ENCODE measurements around the gene CRB1. TPM values are rescaled to one million over a fixed set of nuclear protein-coding genes. Genes with fewer than 3 reads are reported as not detected.

Gene CRB1
- total RNA-seq, 2 donors from 2014 or later = 0.17 TPM; not detected in 1

- H3K36me3 ChIP-seq = no peaks in the 10 kb centered on the region
- TF ChIP-seq CTCF (IDR thresholded peaks at IDR 0.05) = no peak
- no peak for DNase-seq
- no peak overlapping the region for H3K27ac ChIP-seq
- H3K4me1 ChIP-seq = no peaks in the 10 kb centered on the region
- H3K4me3 ChIP-seq = no peak overlapping the region
- intact Hi-C loops (cut with DNase I) = no loop called here
- H3K9me3 ChIP-seq = no peaks in the 10 kb centered on the region
- no peak overlapping the region for H3K9ac ChIP-seq (ENCODE audit: low read depth in 2 of 2, low read length in 2 of 2)
- H3K27me3 ChIP-seq = no peaks in the 10 kb centered on the region
These were observed 15.1 kb upstream of the CRB1 start for GRCh38 chr1:197252973-197253372.

GRCh38 chr1:197254866-197255265 is 13.2 kb upstream of the CRB1 start:
- Histone ChIP-seq H3K36me3 (no peaks in the 10 kb centered on the region), H3K9ac (ENCODE audit: low read depth in 2 of 2, low read length in 2 of 2) (no peak overlapping the region), H3K4me3 (no peak overlapping the region), H3K27me3 (no peaks in the 10 kb centered on the region), H3K4me1 (no peaks in the 10 kb centered on the region), H3K9me3 (no peaks in the 10 kb centered on the region), H3K27ac (no peak overlapping the region)
- no peak for TF ChIP-seq CTCF (IDR thresholded peaks at IDR 0.05)
- DNase-seq = no peak
- intact Hi-C loops (cut with DNase I) = no loop called here

GRCh38 chr1:197264936-197265567 is 3.0 kb upstream of the CRB1 start:
- Histone ChIP-seq H3K9ac (ENCODE audit: low read depth in 2 of 2, low read length in 2 of 2) (no peak overlapping the region), H3K27ac (no peak overlapping the region), H3K4me3 (no peak overlapping the region), H3K36me3 (no peaks in the 10 kb centered on the region), H3K9me3 (no peaks in the 10 kb centered on the region), H3K4me1 (no peaks in the 10 kb centered on the region), H3K27me3 (no peaks in the 10 kb centered on the region)
- TF ChIP-seq CTCF (IDR thresholded peaks at IDR 0.05) = no peak
- intact Hi-C loops (cut with DNase I) = no loop called here
- DNase-seq = no peak

- intact Hi-C loops (cut with DNase I) = no loop called here
- Histone ChIP-seq H3K4me1 (no peaks in the 10 kb centered on the region), H3K4me3 (no peak overlapping the region), H3K9ac (ENCODE audit: low read depth in 2 of 2, low read length in 2 of 2) (no peak overlapping the region), H3K36me3 (no peaks in the 10 kb centered on the region), H3K27me3 (no peaks in the 10 kb centered on the region), H3K9me3 (no peaks in the 10 kb centered on the region), H3K27ac (no peak overlapping the region)
- TF ChIP-seq CTCF (IDR thresholded peaks at IDR 0.05) = no peak
- no peak for DNase-seq
These were observed 1.0 kb downstream of the CRB1 start for GRCh38 chr1:197269053-197269452.

GRCh38 chr1:197272791-197273190 is 4.7 kb downstream of the CRB1 start:
- no peak overlapping the region for H3K27ac ChIP-seq
- no peak overlapping the region for H3K4me3 ChIP-seq
- H3K27me3 ChIP-seq = no peaks in the 10 kb centered on the region
- no peaks in the 10 kb centered on the region for H3K36me3 ChIP-seq
- no peak overlapping the region for H3K9ac ChIP-seq (ENCODE audit: low read depth in 2 of 2, low read length in 2 of 2)
- H3K9me3 ChIP-seq = no peaks in the 10 kb centered on the region
- TF ChIP-seq CTCF (IDR thresholded peaks at IDR 0.05) = no peak
- no peaks in the 10 kb centered on the region for H3K4me1 ChIP-seq
- DNase-seq = no peak
- intact Hi-C loops (cut with DNase I) = no loop called here
